Panc1 (cell line): ENCODE measurements around the gene CTCFL.

Experiments
- CTCF ChIP-seq: fragments of 450-650 bp; IDR thresholded peaks from 2 replicates; pipeline ENCODE4 v1.5.1; 2017; ENCODE audit warnings: mild to moderate bottlenecking
- POLR2AphosphoS5 ChIP-seq: IDR thresholded peaks from 2 replicates; pipeline ENCODE4 v1.6.1; 2012; ENCODE audit warnings: mild to moderate bottlenecking, low read depth, low read length, moderate library complexity

- TF ChIP-seq CTCF = no peak
- TF ChIP-seq POLR2AphosphoS5 = no peak
Observed at GRCh38 chr20:57460781-57461465, 64.0 kb downstream of the CTCFL start.
